ENCODE data around the gene KLF11.

Gene KLF11

DNA sequence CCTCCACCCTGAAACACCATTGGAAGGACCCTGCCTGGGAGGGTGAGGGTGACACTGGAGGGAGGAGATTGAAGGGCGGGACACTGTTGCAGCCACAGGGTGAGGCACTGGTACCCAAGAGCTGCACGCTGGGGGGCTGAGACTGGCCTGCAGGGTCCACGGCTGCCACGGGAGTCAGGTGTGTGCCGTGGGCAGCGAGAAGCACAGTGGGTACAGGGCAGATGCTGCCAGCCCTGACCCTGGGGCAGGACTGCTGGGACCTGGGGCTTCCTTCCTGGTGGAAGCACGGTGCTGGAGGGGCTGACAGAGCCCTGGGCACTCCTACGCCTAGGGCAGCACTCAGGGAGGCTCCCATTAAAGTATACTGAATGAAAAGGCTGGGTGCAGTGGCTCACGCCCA is 20.2 kb downstream of the KLF11 start:
- Histone ChIP-seq H3K56ac (ENCODE audit: low read length) (no peak overlapping the region), H3K9ac (ENCODE audit: low read length) (no peak overlapping the region), H3K4ac (ENCODE audit: low read depth, low read length) (no peak overlapping the region), H2BK5ac (ENCODE audit: low read length) (no peak overlapping the region), H2BK120ac (ENCODE audit: low read depth, low read length) (no peak overlapping the region), H3K4me1 (ENCODE audit: control insufficient read depth, low read depth, low read length) (no peaks in the 10 kb centered on the region), H3K79me1 (ENCODE audit: low read length) (no peaks in the 10 kb centered on the region), H3K79me2 (ENCODE audit: control insufficient read depth, insufficient read depth, low read length) (no peaks in the 10 kb centered on the region), H4K5ac (ENCODE audit: low read length) (no peak overlapping the region), H3K4me2 (ENCODE audit: low read length) (no peak overlapping the region), H3K27ac (ENCODE audit: low read depth, low read length) (no peak overlapping the region), H2BK15ac (replicated peaks; ENCODE audit: low read depth) (no peak overlapping the region), H3K23ac (ENCODE audit: low read length) (no peak overlapping the region), H3K27me3 (ENCODE audit: insufficient read depth, low read length, poor library complexity) (no peaks in the 10 kb centered on the region), H4K8ac (ENCODE audit: low read depth, low read length) (no peak overlapping the region), H2AK5ac (ENCODE audit: low read length) (no peak overlapping the region), H3K18ac (ENCODE audit: low read length) (no peak overlapping the region), H3K4me3 (ENCODE audit: low read length) (no peak overlapping the region), H3K36me3 (ENCODE audit: control insufficient read depth, insufficient read depth, low read length) (no peaks in the 10 kb centered on the region)
- no peak for DNase-seq
- no CpG with 5 or more reads among the region's 9 CpGs for WGBS (ENCODE audit: extremely low coverage, insufficient coverage, low lambda C conversion rate)

DNA sequence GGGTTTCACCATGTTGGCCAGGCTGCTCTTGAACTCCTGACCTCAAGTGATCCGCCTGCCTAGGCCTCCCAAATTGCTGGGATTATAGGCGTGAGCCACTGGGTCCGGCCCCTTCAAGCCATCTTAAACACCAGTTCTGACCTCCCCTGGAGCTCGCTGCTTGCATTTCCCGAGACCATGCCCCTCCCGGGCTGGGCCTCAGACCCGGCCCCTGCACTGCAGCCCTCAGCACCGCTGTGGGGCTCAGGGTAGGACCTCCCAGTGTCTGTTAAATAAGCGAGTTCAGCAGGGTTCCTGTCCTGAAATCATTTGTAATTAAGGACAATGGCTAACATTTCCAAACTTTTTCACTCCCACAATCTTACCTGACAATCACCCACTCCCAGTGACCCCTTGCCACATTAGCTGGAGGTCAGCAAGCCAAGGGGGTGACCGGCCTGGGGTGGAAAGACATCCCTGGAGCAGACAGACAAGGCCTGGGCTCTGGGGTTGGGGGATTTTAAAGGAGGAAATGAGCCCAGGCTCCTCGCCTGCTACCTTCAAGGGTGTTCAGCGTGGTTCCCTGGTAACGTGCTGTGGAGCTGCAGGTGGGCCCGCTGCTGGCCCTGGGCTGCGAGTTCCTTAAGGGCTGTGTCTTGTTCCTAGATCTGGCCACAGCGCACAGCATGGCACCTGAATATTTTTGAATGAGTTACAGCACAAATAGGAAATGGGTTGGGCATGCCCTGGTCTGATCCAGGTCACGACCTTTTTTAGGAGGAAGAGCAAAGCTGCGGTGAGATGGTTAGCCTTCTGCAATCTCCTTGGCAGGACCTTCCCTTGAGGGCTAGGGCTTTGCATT is 21.8 kb downstream of the KLF11 start:
- Histone ChIP-seq H4K8ac (ENCODE audit: low read depth, low read length) (no peak overlapping the region), H3K4me3 (ENCODE audit: low read length) (no peak overlapping the region), H3K4ac (ENCODE audit: low read depth, low read length) (no peak overlapping the region), H3K56ac (ENCODE audit: low read length) (no peak overlapping the region), H2BK15ac (replicated peaks; ENCODE audit: low read depth) (no peak overlapping the region), H2AK5ac (ENCODE audit: low read length) (no peak overlapping the region), H3K23ac (ENCODE audit: low read length) (no peak overlapping the region), H3K9ac (ENCODE audit: low read length) (no peak overlapping the region), H2BK5ac (ENCODE audit: low read length) (no peak overlapping the region), H3K27me3 (ENCODE audit: insufficient read depth, low read length, poor library complexity) (no peaks in the 10 kb centered on the region), H3K4me2 (ENCODE audit: low read length) (no peak overlapping the region), H3K4me1 (ENCODE audit: control insufficient read depth, low read depth, low read length) (no peaks in the 10 kb centered on the region), H4K5ac (ENCODE audit: low read length) (no peak overlapping the region), H2BK120ac (ENCODE audit: low read depth, low read length) (no peak overlapping the region), H3K79me2 (ENCODE audit: control insufficient read depth, insufficient read depth, low read length) (no peaks in the 10 kb centered on the region), H3K36me3 (ENCODE audit: control insufficient read depth, insufficient read depth, low read length) (no peaks in the 10 kb centered on the region), H3K18ac (ENCODE audit: low read length) (no peak overlapping the region), H3K27ac (ENCODE audit: low read depth, low read length) (no peak overlapping the region), H3K79me1 (ENCODE audit: low read length) (no peaks in the 10 kb centered on the region)
- no CpG with 5 or more reads among the region's 18 CpGs for WGBS (ENCODE audit: extremely low coverage, insufficient coverage, low lambda C conversion rate)
- DNase-seq = no peak

DNA sequence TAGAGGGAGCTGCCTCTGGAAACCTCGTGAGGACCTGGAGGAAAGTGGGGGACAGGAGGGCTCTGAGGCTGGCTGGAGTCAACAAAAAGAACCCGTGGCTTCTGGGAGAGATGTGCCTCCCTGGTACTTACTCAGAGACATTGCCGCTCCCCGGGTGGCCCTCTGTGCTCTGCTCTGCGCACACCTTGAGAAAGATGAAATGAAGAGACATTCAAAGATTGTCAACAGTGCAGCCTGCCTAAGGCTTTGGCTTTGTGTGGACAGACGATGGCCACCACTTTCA is 22.4 kb downstream of the KLF11 start:
- Histone ChIP-seq H3K79me2 (ENCODE audit: control insufficient read depth, insufficient read depth, low read length) (no peaks in the 10 kb centered on the region), H3K9ac (ENCODE audit: low read length) (no peak overlapping the region), H3K23ac (ENCODE audit: low read length) (no peak overlapping the region), H4K5ac (ENCODE audit: low read length) (no peak overlapping the region), H3K79me1 (ENCODE audit: low read length) (no peaks in the 10 kb centered on the region), H3K36me3 (ENCODE audit: control insufficient read depth, insufficient read depth, low read length) (no peaks in the 10 kb centered on the region), H3K18ac (ENCODE audit: low read length) (no peak overlapping the region), H2AK5ac (ENCODE audit: low read length) (no peak overlapping the region), H3K27ac (ENCODE audit: low read depth, low read length) (no peak overlapping the region), H3K27me3 (ENCODE audit: insufficient read depth, low read length, poor library complexity) (no peaks in the 10 kb centered on the region), H3K4me3 (ENCODE audit: low read length) (no peak overlapping the region), H4K8ac (ENCODE audit: low read depth, low read length) (no peak overlapping the region), H3K4ac (ENCODE audit: low read depth, low read length) (no peak overlapping the region), H2BK15ac (replicated peaks; ENCODE audit: low read depth) (no peak overlapping the region), H3K4me2 (ENCODE audit: low read length) (no peak overlapping the region), H2BK5ac (ENCODE audit: low read length) (no peak overlapping the region), H3K4me1 (ENCODE audit: control insufficient read depth, low read depth, low read length) (no peaks in the 10 kb centered on the region), H3K56ac (ENCODE audit: low read length) (no peak overlapping the region), H2BK120ac (ENCODE audit: low read depth, low read length) (no peak overlapping the region)
- no CpG with 5 or more reads among the region's 6 CpGs for WGBS (ENCODE audit: extremely low coverage, insufficient coverage, low lambda C conversion rate)
- no peak for DNase-seq

DNA sequence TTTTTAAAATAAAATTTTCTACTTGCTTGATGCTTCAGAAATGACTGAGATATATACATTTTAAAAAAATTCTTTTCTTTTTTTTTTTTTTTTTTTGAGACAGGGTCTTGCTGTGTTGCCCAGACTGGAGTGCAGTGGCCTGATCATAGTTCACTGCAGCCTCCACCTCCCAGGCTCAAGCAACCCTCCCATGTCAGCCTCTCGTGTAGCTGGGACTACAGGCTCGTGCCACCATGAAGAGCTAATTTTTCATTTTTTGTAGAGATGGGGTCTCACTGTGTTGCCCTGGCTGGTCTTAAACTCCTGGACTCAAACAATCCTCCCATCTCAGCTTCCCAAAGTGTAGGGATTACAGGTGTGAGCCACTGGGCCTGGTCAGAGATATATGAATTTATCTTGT is 24.0 kb downstream of the KLF11 start:
- H2BK15ac ChIP-seq (replicated peaks; ENCODE audit: low read depth) = no peak overlapping the region
- H2AK5ac ChIP-seq (ENCODE audit: low read length) = no peak overlapping the region
- H4K5ac ChIP-seq (ENCODE audit: low read length) = no peak overlapping the region
- no CpG with 5 or more reads among the region's 2 CpGs for WGBS (ENCODE audit: extremely low coverage, insufficient coverage, low lambda C conversion rate)
- no peak overlapping the region for H3K4me2 ChIP-seq (ENCODE audit: low read length)
- DNase-seq = no peak
- H3K18ac ChIP-seq (ENCODE audit: low read length) = no peak overlapping the region
- no peak overlapping the region for H3K4ac ChIP-seq (ENCODE audit: low read depth, low read length)
- no peak overlapping the region for H2BK120ac ChIP-seq (ENCODE audit: low read depth, low read length)
- H2BK5ac ChIP-seq (ENCODE audit: low read length) = no peak overlapping the region
- no peak overlapping the region for H3K23ac ChIP-seq (ENCODE audit: low read length)
- no peaks in the 10 kb centered on the region for H3K79me2 ChIP-seq (ENCODE audit: control insufficient read depth, insufficient read depth, low read length)
- H3K4me3 ChIP-seq (ENCODE audit: low read length) = no peak overlapping the region
- no peaks in the 10 kb centered on the region for H3K36me3 ChIP-seq (ENCODE audit: control insufficient read depth, insufficient read depth, low read length)
- H3K56ac ChIP-seq (ENCODE audit: low read length) = no peak overlapping the region
- H3K9ac ChIP-seq (ENCODE audit: low read length) = no peak overlapping the region
- H3K4me1 ChIP-seq (ENCODE audit: control insufficient read depth, low read depth, low read length) = no peaks in the 10 kb centered on the region
- no peaks in the 10 kb centered on the region for H3K27me3 ChIP-seq (ENCODE audit: insufficient read depth, low read length, poor library complexity)
- no peak overlapping the region for H3K27ac ChIP-seq (ENCODE audit: low read depth, low read length)
- no peaks in the 10 kb centered on the region for H3K79me1 ChIP-seq (ENCODE audit: low read length)
- H4K8ac ChIP-seq (ENCODE audit: low read depth, low read length) = no peak overlapping the region

DNA sequence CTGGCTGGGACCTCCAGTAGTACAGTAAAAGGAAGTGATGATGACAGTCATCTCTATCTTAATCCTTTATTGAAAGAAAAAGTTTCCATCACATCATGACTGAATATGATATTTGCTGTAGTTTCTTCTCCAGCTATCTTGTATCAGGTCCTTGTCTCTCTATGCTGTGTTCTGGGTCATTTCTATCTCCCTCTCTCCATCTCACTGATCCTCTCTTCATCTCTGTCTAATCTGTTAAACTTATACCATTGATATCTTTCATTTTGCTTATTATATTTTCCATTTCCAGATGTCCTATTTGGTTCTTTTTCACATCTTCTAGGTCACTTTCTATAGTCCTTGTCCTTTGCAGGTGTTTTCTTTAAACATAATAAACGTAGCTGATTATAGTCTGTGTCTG is 24.5 kb downstream of the KLF11 start:
- H3K27me3 ChIP-seq (ENCODE audit: insufficient read depth, low read length, poor library complexity) = no peaks in the 10 kb centered on the region
- no peak overlapping the region for H2BK120ac ChIP-seq (ENCODE audit: low read depth, low read length)
- no peak overlapping the region for H4K5ac ChIP-seq (ENCODE audit: low read length)
- H3K27ac ChIP-seq (ENCODE audit: low read depth, low read length) = no peak overlapping the region
- no peak overlapping the region for H3K4me2 ChIP-seq (ENCODE audit: low read length)
- H3K18ac ChIP-seq (ENCODE audit: low read length) = no peak overlapping the region
- no CpG with 5 or more reads among the region's 1 CpG for WGBS (ENCODE audit: extremely low coverage, insufficient coverage, low lambda C conversion rate)
- no peak for DNase-seq
- H2BK15ac ChIP-seq (replicated peaks; ENCODE audit: low read depth) = no peak overlapping the region
- no peaks in the 10 kb centered on the region for H3K4me1 ChIP-seq (ENCODE audit: control insufficient read depth, low read depth, low read length)
- H3K79me2 ChIP-seq (ENCODE audit: control insufficient read depth, insufficient read depth, low read length) = no peaks in the 10 kb centered on the region
- no peaks in the 10 kb centered on the region for H3K79me1 ChIP-seq (ENCODE audit: low read length)
- no peak overlapping the region for H4K8ac ChIP-seq (ENCODE audit: low read depth, low read length)
- H3K4me3 ChIP-seq (ENCODE audit: low read length) = no peak overlapping the region
- no peak overlapping the region for H2BK5ac ChIP-seq (ENCODE audit: low read length)
- H3K36me3 ChIP-seq (ENCODE audit: control insufficient read depth, insufficient read depth, low read length) = no peaks in the 10 kb centered on the region
- no peak overlapping the region for H3K9ac ChIP-seq (ENCODE audit: low read length)
- H3K4ac ChIP-seq (ENCODE audit: low read depth, low read length) = no peak overlapping the region
- no peak overlapping the region for H3K56ac ChIP-seq (ENCODE audit: low read length)
- H3K23ac ChIP-seq (ENCODE audit: low read length) = no peak overlapping the region
- no peak overlapping the region for H2AK5ac ChIP-seq (ENCODE audit: low read length)

DNA sequence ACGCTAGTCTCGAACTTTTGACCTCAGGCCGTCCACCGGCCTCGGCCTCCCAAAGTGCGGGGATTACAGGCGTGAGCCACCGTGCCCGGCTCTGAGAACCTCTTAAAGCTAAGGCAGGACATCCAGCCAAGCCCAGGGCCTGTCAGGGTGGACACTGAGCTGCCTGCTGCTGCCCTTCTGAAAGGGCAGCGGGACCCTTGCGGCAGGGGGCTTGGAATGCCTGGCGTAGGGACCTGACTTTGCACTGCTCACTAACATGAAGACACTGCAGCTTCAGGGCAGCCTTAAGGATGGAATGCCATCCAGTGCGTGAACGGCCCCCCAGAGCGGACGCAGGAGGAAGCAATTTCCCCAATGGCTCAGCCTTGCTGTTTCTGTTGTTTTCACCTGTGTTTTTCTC is 27.8 kb downstream of the KLF11 start:
- no peak overlapping the region for H4K5ac ChIP-seq (ENCODE audit: low read length)
- no peak overlapping the region for H2AK5ac ChIP-seq (ENCODE audit: low read length)
- no peak for DNase-seq
- H2BK120ac ChIP-seq (ENCODE audit: low read depth, low read length) = no peak overlapping the region
- H2BK15ac ChIP-seq (replicated peaks; ENCODE audit: low read depth) = no peak overlapping the region
- H2BK5ac ChIP-seq (ENCODE audit: low read length) = no peak overlapping the region
- H3K79me1 ChIP-seq (ENCODE audit: low read length) = no peaks in the 10 kb centered on the region
- no peaks in the 10 kb centered on the region for H3K4me1 ChIP-seq (ENCODE audit: control insufficient read depth, low read depth, low read length)
- no peak overlapping the region for H3K4me2 ChIP-seq (ENCODE audit: low read length)
- no peaks in the 10 kb centered on the region for H3K27me3 ChIP-seq (ENCODE audit: insufficient read depth, low read length, poor library complexity)
- H3K56ac ChIP-seq (ENCODE audit: low read length) = no peak overlapping the region
- no peak overlapping the region for H3K27ac ChIP-seq (ENCODE audit: low read depth, low read length)
- no peak overlapping the region for H3K18ac ChIP-seq (ENCODE audit: low read length)
- no peak overlapping the region for H3K4ac ChIP-seq (ENCODE audit: low read depth, low read length)
- WGBS (ENCODE audit: extremely low coverage, insufficient coverage, low lambda C conversion rate) = no CpG with 5 or more reads among the region's 16 CpGs
- no peak overlapping the region for H4K8ac ChIP-seq (ENCODE audit: low read depth, low read length)
- no peaks in the 10 kb centered on the region for H3K36me3 ChIP-seq (ENCODE audit: control insufficient read depth, insufficient read depth, low read length)
- no peaks in the 10 kb centered on the region for H3K79me2 ChIP-seq (ENCODE audit: control insufficient read depth, insufficient read depth, low read length)
- no peak overlapping the region for H3K9ac ChIP-seq (ENCODE audit: low read length)
- no peak overlapping the region for H3K23ac ChIP-seq (ENCODE audit: low read length)
- no peak overlapping the region for H3K4me3 ChIP-seq (ENCODE audit: low read length)
